ENCODE results near the gene ETV3.

The ETV3 gene

DNA sequence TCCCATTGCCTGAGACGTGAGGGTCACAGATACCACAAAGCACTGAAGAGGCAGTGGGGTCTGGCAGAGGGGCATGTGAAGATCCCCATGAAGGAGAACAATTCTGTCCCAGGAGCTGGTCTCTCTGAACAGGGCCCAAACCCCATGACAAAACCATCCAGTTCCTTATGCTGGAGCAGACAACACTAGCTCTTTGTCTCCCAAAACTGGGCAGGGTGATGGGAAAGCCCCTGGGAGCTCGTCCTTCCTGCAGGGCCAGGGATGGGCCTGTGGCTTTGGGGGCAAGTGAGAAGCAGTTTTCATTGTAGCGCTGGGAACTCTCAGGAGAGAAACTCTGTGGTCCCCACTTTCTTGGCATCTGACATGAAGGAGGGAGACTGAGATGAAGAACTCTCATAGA lies 47.4 kb downstream of the ETV3 start:
- H3K9me3 ChIP-seq (ENCODE audit: severe bottlenecking) = no peaks in the 10 kb centered on the region
- no peak overlapping the region for H3K4me3 ChIP-seq (ENCODE audit: low read depth, low read length)
- H3K27me3 ChIP-seq (ENCODE audit: insufficient read depth, low read depth, severe bottlenecking) = peaks cover 12% of the 10 kb centered on the region
- DNase-seq = no peak
- TF ChIP-seq, protein P1, sequence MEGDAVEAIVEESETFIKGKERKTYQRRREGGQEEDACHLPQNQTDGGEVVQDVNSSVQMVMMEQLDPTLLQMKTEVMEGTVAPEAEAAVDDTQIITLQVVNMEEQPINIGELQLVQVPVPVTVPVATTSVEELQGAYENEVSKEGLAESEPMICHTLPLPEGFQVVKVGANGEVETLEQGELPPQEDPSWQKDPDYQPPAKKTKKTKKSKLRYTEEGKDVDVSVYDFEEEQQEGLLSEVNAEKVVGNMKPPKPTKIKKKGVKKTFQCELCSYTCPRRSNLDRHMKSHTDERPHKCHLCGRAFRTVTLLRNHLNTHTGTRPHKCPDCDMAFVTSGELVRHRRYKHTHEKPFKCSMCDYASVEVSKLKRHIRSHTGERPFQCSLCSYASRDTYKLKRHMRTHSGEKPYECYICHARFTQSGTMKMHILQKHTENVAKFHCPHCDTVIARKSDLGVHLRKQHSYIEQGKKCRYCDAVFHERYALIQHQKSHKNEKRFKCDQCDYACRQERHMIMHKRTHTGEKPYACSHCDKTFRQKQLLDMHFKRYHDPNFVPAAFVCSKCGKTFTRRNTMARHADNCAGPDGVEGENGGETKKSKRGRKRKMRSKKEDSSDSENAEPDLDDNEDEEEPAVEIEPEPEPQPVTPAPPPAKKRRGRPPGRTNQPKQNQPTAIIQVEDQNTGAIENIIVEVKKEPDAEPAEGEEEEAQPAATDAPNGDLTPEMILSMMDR (IDR thresholded peaks at IDR 0.05; ENCODE audit: low read depth, low read length) = no peak
- no peak overlapping the region for H3K27ac ChIP-seq
- H3K36me3 ChIP-seq = no peaks in the 10 kb centered on the region

DNA sequence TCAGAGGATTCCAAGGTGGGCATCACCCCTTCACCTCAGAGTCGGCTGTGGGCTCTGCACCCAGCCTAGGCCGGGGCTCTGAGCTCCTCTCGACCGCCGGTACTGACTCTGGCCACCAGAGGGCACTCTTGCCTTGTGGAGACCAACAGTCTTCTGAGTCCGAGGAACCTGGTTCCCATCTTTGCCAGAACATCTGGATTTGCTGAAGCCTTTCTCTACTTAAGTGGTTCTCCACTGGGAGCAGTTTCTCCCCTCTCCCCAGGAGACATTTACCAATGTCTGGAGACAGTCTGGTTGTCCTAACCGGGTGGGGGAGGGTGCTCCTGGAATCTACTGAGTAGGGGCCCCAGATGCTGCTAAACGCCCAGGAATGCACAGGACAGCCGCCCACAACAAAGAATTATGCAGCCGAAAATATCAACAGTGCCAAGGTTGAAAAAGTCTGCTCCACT lies 48.0 kb downstream of the ETV3 start:
- peaks cover 12% of the 10 kb centered on the region for H3K27me3 ChIP-seq (ENCODE audit: insufficient read depth, low read depth, severe bottlenecking)
- no peaks in the 10 kb centered on the region for H3K36me3 ChIP-seq
- TF ChIP-seq, protein P1 (IDR thresholded peaks at IDR 0.05; ENCODE audit: low read depth, low read length) = peak; percentile 99
- H3K9me3 ChIP-seq (ENCODE audit: severe bottlenecking) = no peaks in the 10 kb centered on the region
- no peak overlapping the region for H3K27ac ChIP-seq
- DNase-seq = peak; percentile 92
- no peak overlapping the region for H3K4me3 ChIP-seq (ENCODE audit: low read depth, low read length)

DNA sequence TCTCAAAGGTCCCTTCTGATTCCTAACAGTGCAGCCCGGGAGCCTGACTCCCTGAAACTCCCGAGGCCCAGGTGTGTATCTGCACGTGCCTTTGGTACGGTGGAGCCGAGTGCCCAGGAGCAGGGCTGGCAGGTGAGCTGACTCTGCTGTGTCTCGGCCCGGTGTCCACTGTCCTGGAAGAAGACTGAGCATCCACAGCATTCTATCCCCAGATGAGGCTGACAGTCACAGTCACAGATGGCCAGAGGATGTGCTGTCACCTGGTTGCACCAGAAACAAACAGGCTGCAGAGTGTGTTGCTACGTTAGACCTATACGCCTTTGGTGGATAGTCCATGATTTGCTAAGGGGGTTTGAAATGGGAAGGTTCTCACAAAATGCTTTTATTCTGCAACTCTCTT lies 48.4 kb downstream of the ETV3 start:
- H3K4me3 ChIP-seq (ENCODE audit: low read depth, low read length) = no peak overlapping the region
- H3K9me3 ChIP-seq (ENCODE audit: severe bottlenecking) = no peaks in the 10 kb centered on the region
- no peaks in the 10 kb centered on the region for H3K36me3 ChIP-seq
- TF ChIP-seq, protein P1 (IDR thresholded peaks at IDR 0.05; ENCODE audit: low read depth, low read length) = no peak
- peaks cover 12% of the 10 kb centered on the region for H3K27me3 ChIP-seq (ENCODE audit: insufficient read depth, low read depth, severe bottlenecking)
- DNase-seq = no peak
- no peak overlapping the region for H3K27ac ChIP-seq

DNA sequence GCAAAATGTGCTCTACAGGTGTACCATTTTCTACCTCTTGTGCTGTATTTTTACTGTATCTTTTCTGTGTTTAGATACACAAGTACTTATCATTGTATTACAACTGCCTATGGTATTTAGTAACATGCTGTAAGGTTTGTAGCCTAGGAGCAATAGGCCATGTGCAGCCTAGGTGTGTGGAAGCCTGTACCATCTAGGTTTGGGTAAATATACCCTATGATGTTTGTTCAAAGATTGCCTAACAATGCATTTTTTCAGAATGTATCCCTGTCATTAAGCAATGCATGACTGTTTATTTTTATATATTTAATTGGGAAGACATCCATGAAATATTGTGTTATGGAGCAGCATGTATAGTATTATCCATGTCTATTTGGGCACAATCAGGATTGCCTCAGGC lies 49.6 kb downstream of the ETV3 start:
- no peak overlapping the region for H3K27ac ChIP-seq
- H3K9me3 ChIP-seq (ENCODE audit: severe bottlenecking) = no peaks in the 10 kb centered on the region
- H3K4me3 ChIP-seq (ENCODE audit: low read depth, low read length) = no peak overlapping the region
- TF ChIP-seq, protein P1 (IDR thresholded peaks at IDR 0.05; ENCODE audit: low read depth, low read length) = no peak
- DNase-seq = no peak
- peaks cover 12% of the 10 kb centered on the region for H3K27me3 ChIP-seq (ENCODE audit: insufficient read depth, low read depth, severe bottlenecking)
- no peaks in the 10 kb centered on the region for H3K36me3 ChIP-seq

DNA sequence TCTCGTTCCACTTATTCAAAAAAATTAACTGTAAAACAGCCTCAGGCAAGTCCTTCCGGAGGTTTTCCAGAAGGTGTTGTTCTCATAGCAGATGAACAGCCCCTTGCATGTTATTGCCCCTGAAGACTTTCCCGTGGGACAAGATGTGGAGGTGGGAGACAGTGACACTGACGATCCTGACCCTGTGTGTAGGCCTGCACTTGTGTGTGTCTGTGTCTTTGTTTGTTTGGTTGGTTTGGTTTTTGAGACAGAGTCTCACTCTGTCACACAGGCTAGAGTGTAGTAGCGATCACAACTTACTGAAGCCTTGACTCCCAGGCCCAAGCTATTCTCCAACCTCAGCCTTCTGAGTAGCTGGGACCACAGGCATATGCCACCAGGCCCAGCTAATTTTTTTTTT lies 51.2 kb downstream of the ETV3 start:
- H3K4me3 ChIP-seq (ENCODE audit: low read depth, low read length) = no peak overlapping the region
- no peak for DNase-seq
- H3K36me3 ChIP-seq = no peaks in the 10 kb centered on the region
- TF ChIP-seq, protein P1 (IDR thresholded peaks at IDR 0.05; ENCODE audit: low read depth, low read length) = no peak
- peaks cover 12% of the 10 kb centered on the region for H3K27me3 ChIP-seq (ENCODE audit: insufficient read depth, low read depth, severe bottlenecking)
- H3K27ac ChIP-seq = no peak overlapping the region
- H3K9me3 ChIP-seq (ENCODE audit: severe bottlenecking) = no peaks in the 10 kb centered on the region

DNA sequence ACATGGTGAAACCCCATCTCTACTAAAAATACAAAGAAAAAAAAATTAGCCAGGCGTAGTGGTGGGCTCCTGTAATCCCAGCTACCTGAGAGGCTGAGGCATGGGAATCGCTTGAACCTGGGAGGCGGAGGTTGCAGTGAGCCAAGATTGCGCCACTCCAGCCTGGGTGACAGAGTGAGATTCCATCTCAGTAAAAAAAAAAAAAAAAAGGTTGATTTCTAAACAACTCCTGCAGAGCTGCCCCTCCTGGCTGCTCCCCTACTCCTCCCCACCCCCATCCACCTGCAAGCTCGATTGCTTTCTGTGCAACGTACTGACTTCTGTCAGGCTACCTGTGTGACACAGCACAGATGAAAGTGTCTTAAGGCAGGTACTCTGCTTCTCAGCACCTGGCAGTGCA lies 51.9 kb downstream of the ETV3 start:
- Histone ChIP-seq H3K36me3 (no peaks in the 10 kb centered on the region), H3K4me3 (ENCODE audit: low read depth, low read length) (no peak overlapping the region), H3K9me3 (ENCODE audit: severe bottlenecking) (no peaks in the 10 kb centered on the region), H3K27ac (no peak overlapping the region), H3K27me3 (ENCODE audit: insufficient read depth, low read depth, severe bottlenecking) (peaks cover 4% of the 10 kb centered on the region)
- no peak for DNase-seq
- TF ChIP-seq, protein P1 (IDR thresholded peaks at IDR 0.05; ENCODE audit: low read depth, low read length) = no peak
